Measurements from ENCODE around the gene CFAP210.

Gene CFAP210

GRCh38 chr2:169707626-169708025 is 13.4 kb upstream of the CFAP210 start:
- H3K36me3 ChIP-seq (ENCODE audit: insufficient read depth, low read length) = no peaks in the 10 kb centered on the region; the same call in 1 of the 2 replicates
- no peak overlapping the region for H3K4me3 ChIP-seq (ENCODE audit: low read depth in 1 of 2, low read length in 2 of 2)

GRCh38 chr2:169705927-169706326 is 11.7 kb upstream of the CFAP210 start:
- no peaks in the 10 kb centered on the region for H3K79me2 ChIP-seq (ENCODE audit: insufficient read depth, low read length)

More at GRCh38 chr2:169707626-169708025, 13.4 kb upstream of the CFAP210 start:
- Histone ChIP-seq H4K20me1 (ENCODE audit: insufficient read depth, low read length) (no peaks in the 10 kb centered on the region), H3K4me2 (ENCODE audit: insufficient read depth, low read length) (no peak overlapping the region), H3K9ac (ENCODE audit: low read depth, low read length) (no peak overlapping the region), H2AFZ (ENCODE audit: low read depth, low read length) (no peak overlapping the region), H3K4me1 (ENCODE audit: insufficient read depth, low read length) (no peaks in the 10 kb centered on the region), H3K27me3 (ENCODE audit: insufficient read depth, low read length, poor library complexity) (no peaks in the 10 kb centered on the region), H3K79me2 (ENCODE audit: insufficient read depth, low read length) (no peaks in the 10 kb centered on the region), H3K9me3 (ENCODE audit: insufficient read depth, low read length, severe bottlenecking) (peaks cover 8% of the 10 kb centered on the region), H3K27ac (ENCODE audit: low read length) (no peak overlapping the region)
- DNase-seq (no peak), ATAC-seq (ENCODE audit: insufficient read depth, low read depth) (no peak)
- TF ChIP-seq EZH2 (IDR thresholded peaks at IDR 0.05; ENCODE audit: borderline replicate concordance, low read depth, low read length, severe bottlenecking) (no peak), CTCF (IDR thresholded peaks at IDR 0.05; ENCODE audit: borderline replicate concordance, extremely low read depth, low read length, poor library complexity, severe bottlenecking) (no peak)

GRCh38 chr2:169704160-169704708 is 10.0 kb upstream of the CFAP210 start:
- no peaks in the 10 kb centered on the region for H3K27me3 ChIP-seq (ENCODE audit: insufficient read depth, low read length, poor library complexity)
- TF ChIP-seq EZH2 (IDR thresholded peaks at IDR 0.05; ENCODE audit: borderline replicate concordance, low read depth, low read length, severe bottlenecking) = no peak
- TF ChIP-seq CTCF (IDR thresholded peaks at IDR 0.05; ENCODE audit: borderline replicate concordance, extremely low read depth, low read length, poor library complexity, severe bottlenecking) = no peak
- H3K9me3 ChIP-seq (ENCODE audit: insufficient read depth, low read length, severe bottlenecking) = no peaks in the 10 kb centered on the region
- no peaks in the 10 kb centered on the region for H4K20me1 ChIP-seq (ENCODE audit: insufficient read depth, low read length)
- no peak overlapping the region for H3K9ac ChIP-seq (ENCODE audit: low read depth, low read length)
- no peak overlapping the region for H3K27ac ChIP-seq (ENCODE audit: low read length)
- H3K4me1 ChIP-seq (ENCODE audit: insufficient read depth, low read length) = no peaks in the 10 kb centered on the region
- peaks cover under 1% of the 10 kb centered on the region; the same call in 1 of the 2 replicates for H3K36me3 ChIP-seq (ENCODE audit: insufficient read depth, low read length)
- no peak overlapping the region for H3K4me3 ChIP-seq (ENCODE audit: low read depth in 1 of 2, low read length in 2 of 2)
- DNase-seq (no peak), ATAC-seq (ENCODE audit: insufficient read depth, low read depth) (no peak)
- no peak overlapping the region for H2AFZ ChIP-seq (ENCODE audit: low read depth, low read length)
- H3K79me2 ChIP-seq (ENCODE audit: insufficient read depth, low read length) = no peaks in the 10 kb centered on the region
- H3K4me2 ChIP-seq (ENCODE audit: insufficient read depth, low read length) = no peak overlapping the region

More at GRCh38 chr2:169705927-169706326, 11.7 kb upstream of the CFAP210 start:
- Histone ChIP-seq H2AFZ (ENCODE audit: low read depth, low read length) (no peak overlapping the region), H3K4me1 (ENCODE audit: insufficient read depth, low read length) (no peaks in the 10 kb centered on the region), H4K20me1 (ENCODE audit: insufficient read depth, low read length) (no peaks in the 10 kb centered on the region), H3K4me2 (ENCODE audit: insufficient read depth, low read length) (no peak overlapping the region), H3K4me3 (ENCODE audit: low read depth in 1 of 2, low read length in 2 of 2) (no peak overlapping the region), H3K9me3 (ENCODE audit: insufficient read depth, low read length, severe bottlenecking) (no peaks in the 10 kb centered on the region), H3K27me3 (ENCODE audit: insufficient read depth, low read length, poor library complexity) (no peaks in the 10 kb centered on the region), H3K36me3 (ENCODE audit: insufficient read depth, low read length) (no peaks in the 10 kb centered on the region; the same call in 1 of the 2 replicates), H3K9ac (ENCODE audit: low read depth, low read length) (no peak overlapping the region), H3K27ac (ENCODE audit: low read length) (no peak overlapping the region)
- ATAC-seq (ENCODE audit: insufficient read depth, low read depth) (no peak), DNase-seq (no peak)
- TF ChIP-seq CTCF (IDR thresholded peaks at IDR 0.05; ENCODE audit: borderline replicate concordance, extremely low read depth, low read length, poor library complexity, severe bottlenecking) = no peak
- TF ChIP-seq EZH2 (IDR thresholded peaks at IDR 0.05; ENCODE audit: borderline replicate concordance, low read depth, low read length, severe bottlenecking) = no peak
